ENCODE data around the gene RGS12.

Gene RGS12

GRCh38 chr4:3335385-3335784, 42.6 kb downstream of the RGS12 start:
- Histone ChIP-seq H2AFZ (ENCODE audit: low read depth, low read length) (no peak overlapping the region), H3K27me3 (ENCODE audit: insufficient read depth, low read length) (no peaks in the 10 kb centered on the region), H3K4me1 (ENCODE audit: insufficient read depth, low read length) (no peaks in the 10 kb centered on the region), H3K4me3 (ENCODE audit: low read length) (no peak overlapping the region), H3K9me3 (ENCODE audit: low read length) (peaks cover 2% of the 10 kb centered on the region), H3K36me3 (ENCODE audit: insufficient read depth, low read length) (no peaks in the 10 kb centered on the region)

DNA sequence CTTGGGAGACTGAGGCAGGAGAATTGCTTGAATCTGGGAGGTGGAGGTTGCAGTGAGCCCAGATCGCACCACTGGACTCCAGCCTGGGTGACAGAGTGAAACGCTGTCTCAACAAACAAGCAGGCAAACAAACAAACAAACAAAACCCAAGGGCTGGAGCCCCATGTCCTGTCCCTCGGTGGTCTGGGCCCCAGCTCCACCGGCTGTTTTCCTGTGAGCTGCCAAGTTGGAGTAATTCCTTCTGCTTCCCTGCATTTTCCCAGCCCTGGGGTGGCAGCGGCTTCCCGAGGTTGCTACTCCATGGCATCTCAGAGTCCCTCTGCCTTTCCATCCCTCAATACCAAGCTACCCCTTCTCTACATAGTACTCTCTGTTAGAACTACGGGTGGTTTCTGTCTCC, 43.2 kb downstream of the RGS12 start:
- no peak overlapping the region for H3K4me3 ChIP-seq (ENCODE audit: low read length)
- H3K27me3 ChIP-seq (ENCODE audit: insufficient read depth, low read length), result no peaks in the 10 kb centered on the region
- H3K4me1 ChIP-seq (ENCODE audit: insufficient read depth, low read length), result no peaks in the 10 kb centered on the region
- no peak overlapping the region for H2AFZ ChIP-seq (ENCODE audit: low read depth, low read length)
- no peaks in the 10 kb centered on the region for H3K36me3 ChIP-seq (ENCODE audit: insufficient read depth, low read length)
- peaks cover 2% of the 10 kb centered on the region for H3K9me3 ChIP-seq (ENCODE audit: low read length)

DNA sequence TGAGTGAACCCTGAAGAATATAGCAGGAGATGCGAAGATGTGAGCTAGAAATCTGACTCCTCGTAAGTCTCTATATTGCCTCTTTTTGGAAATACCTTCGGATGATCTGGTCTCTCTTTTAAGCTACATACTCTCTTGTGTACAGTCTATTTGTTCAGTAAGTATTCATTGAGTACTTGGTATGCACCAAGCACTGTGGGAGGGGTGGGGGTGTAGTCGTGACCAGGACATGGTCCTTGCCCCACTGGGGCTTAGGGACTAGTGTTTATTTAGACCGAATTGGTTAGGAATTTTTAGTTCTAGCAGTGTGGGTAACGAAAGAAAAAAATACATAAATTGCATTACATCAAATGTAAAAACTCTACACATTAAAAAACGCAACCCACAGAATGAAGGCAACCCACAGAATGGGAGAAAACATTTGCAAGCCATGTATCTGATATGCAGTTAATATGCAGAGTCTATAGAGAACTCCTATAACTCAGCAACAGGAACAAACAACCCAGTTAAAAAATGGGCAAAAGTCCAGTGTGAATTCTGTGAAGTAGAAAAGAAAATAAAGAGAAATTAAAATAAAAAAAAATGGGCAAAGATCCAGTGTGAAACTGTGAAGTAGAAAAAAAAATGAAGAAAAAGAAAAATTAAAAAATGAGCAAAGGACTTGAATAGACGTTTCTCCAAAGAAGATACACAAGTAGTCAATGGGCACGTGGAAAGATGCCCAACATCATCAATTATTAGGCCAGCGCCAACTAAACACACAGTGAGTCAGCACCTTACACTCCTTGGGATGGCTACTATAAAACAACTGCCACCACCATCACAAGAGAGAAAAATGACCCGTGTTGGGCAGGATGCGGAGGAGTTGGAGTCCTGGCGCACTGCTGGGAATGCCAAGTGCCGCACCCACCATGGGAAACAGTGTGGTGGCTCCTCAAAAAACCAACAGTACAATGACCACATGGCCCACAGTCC, 43.8 kb downstream of the RGS12 start:
- Histone ChIP-seq H2AFZ (ENCODE audit: low read depth, low read length) (no peak overlapping the region), H3K4me3 (ENCODE audit: low read length) (no peak overlapping the region), H3K27me3 (ENCODE audit: insufficient read depth, low read length) (no peaks in the 10 kb centered on the region), H3K9me3 (ENCODE audit: low read length) (peaks cover 2% of the 10 kb centered on the region), H3K36me3 (ENCODE audit: insufficient read depth, low read length) (no peaks in the 10 kb centered on the region), H3K4me1 (ENCODE audit: insufficient read depth, low read length) (no peaks in the 10 kb centered on the region)

- no peaks in the 10 kb centered on the region for H3K27me3 ChIP-seq (ENCODE audit: insufficient read depth, low read length)
- H3K36me3 ChIP-seq (ENCODE audit: insufficient read depth, low read length), result no peaks in the 10 kb centered on the region
- no peak overlapping the region for H2AFZ ChIP-seq (ENCODE audit: low read depth, low read length)
- H3K9me3 ChIP-seq (ENCODE audit: low read length), result no peaks in the 10 kb centered on the region
- H3K4me3 ChIP-seq (ENCODE audit: low read length), result no peak overlapping the region
- H3K4me1 ChIP-seq (ENCODE audit: insufficient read depth, low read length), result peaks cover 6% of the 10 kb centered on the region
These were observed 44.5 kb downstream of the RGS12 start for GRCh38 chr4:3337357-3337732.

GRCh38 chr4:3337811-3338210, 45.0 kb downstream of the RGS12 start:
- Histone ChIP-seq H2AFZ (ENCODE audit: low read depth, low read length) (no peak overlapping the region), H3K27me3 (ENCODE audit: insufficient read depth, low read length) (no peaks in the 10 kb centered on the region), H3K9me3 (ENCODE audit: low read length) (no peaks in the 10 kb centered on the region), H3K4me1 (ENCODE audit: insufficient read depth, low read length) (peaks cover 8% of the 10 kb centered on the region), H3K4me3 (ENCODE audit: low read length) (no peak overlapping the region), H3K36me3 (ENCODE audit: insufficient read depth, low read length) (no peaks in the 10 kb centered on the region)

DNA sequence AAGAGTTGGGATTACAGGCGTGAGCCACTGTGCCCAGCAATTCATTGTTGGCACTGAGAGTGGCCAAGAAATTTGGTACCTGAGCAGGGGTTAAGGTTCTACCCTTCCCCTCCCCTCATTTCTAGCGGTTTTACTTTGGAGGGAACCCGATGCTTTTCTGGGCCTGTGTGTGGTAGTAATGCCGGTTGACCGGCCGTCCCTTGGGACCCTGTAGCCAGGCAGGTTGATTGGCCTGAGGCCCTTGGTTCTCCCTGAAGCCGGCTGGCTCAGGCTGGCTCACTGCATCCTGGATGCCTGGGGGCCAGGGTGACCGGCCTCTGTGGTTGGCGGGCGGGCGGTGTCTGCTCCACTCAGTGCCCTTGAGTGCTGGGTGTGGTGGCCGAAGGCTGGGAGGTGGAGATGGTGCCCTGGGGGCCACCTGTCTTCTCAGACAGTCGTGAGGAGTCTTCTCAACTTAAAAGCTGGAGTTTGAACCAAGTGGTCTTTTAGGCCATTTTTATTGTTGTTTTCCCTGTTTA, 45.6 kb downstream of the RGS12 start:
- H3K4me1 ChIP-seq (ENCODE audit: insufficient read depth, low read length), result peaks cover 8% of the 10 kb centered on the region
- H3K9me3 ChIP-seq (ENCODE audit: low read length), result no peaks in the 10 kb centered on the region
- no peaks in the 10 kb centered on the region for H3K27me3 ChIP-seq (ENCODE audit: insufficient read depth, low read length)
- H3K36me3 ChIP-seq (ENCODE audit: insufficient read depth, low read length), result peaks cover 4% of the 10 kb centered on the region
- H3K4me3 ChIP-seq (ENCODE audit: low read length), result no peak overlapping the region
- H2AFZ ChIP-seq (ENCODE audit: low read depth, low read length), result no peak overlapping the region

GRCh38 chr4:3338976-3339531, 46.2 kb downstream of the RGS12 start:
- peaks cover 8% of the 10 kb centered on the region for H3K4me1 ChIP-seq (ENCODE audit: insufficient read depth, low read length)
- no peak overlapping the region for H3K4me3 ChIP-seq (ENCODE audit: low read length)
- H2AFZ ChIP-seq (ENCODE audit: low read depth, low read length), result no peak overlapping the region
- H3K9me3 ChIP-seq (ENCODE audit: low read length), result no peaks in the 10 kb centered on the region
- peaks cover 5% of the 10 kb centered on the region for H3K36me3 ChIP-seq (ENCODE audit: insufficient read depth, low read length)
- H3K27me3 ChIP-seq (ENCODE audit: insufficient read depth, low read length), result no peaks in the 10 kb centered on the region

GRCh38 chr4:3339577-3339976, 46.8 kb downstream of the RGS12 start:
- Histone ChIP-seq H3K4me1 (ENCODE audit: insufficient read depth, low read length) (peaks cover 8% of the 10 kb centered on the region), H2AFZ (ENCODE audit: low read depth, low read length) (no peak overlapping the region), H3K9me3 (ENCODE audit: low read length) (no peaks in the 10 kb centered on the region), H3K27me3 (ENCODE audit: insufficient read depth, low read length) (no peaks in the 10 kb centered on the region), H3K36me3 (ENCODE audit: insufficient read depth, low read length) (peaks cover 5% of the 10 kb centered on the region), H3K4me3 (ENCODE audit: low read length) (no peak overlapping the region)

GRCh38 chr4:3340038-3340699, 47.3 kb downstream of the RGS12 start:
- Histone ChIP-seq H3K27me3 (ENCODE audit: insufficient read depth, low read length) (no peaks in the 10 kb centered on the region), H2AFZ (ENCODE audit: low read depth, low read length) (no peak overlapping the region), H3K9me3 (ENCODE audit: low read length) (no peaks in the 10 kb centered on the region), H3K4me1 (ENCODE audit: insufficient read depth, low read length) (peaks cover 8% of the 10 kb centered on the region), H3K36me3 (ENCODE audit: insufficient read depth, low read length) (peaks cover 5% of the 10 kb centered on the region), H3K4me3 (ENCODE audit: low read length) (no peak overlapping the region)

DNA sequence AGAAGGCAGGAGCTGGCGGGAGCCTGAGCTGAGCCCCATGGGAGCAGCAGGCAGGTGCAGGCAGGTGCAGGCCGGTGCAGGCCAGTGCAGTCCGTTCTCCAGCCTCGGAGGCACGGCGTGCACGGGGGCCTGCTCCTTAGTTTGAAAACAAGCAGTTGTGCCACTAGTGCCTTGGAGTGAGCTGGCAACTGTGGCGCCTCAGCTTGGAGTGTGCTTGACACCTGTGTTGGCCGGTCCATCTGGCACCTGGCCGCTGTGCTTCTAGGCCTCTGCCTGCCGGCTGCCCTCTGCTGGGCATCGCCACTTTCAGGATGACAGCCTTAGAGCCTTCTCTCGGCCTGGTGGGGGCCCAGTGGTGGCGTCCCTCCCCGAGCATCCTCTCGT, 47.9 kb downstream of the RGS12 start:
- peaks cover 8% of the 10 kb centered on the region for H3K4me1 ChIP-seq (ENCODE audit: insufficient read depth, low read length)
- H3K27me3 ChIP-seq (ENCODE audit: insufficient read depth, low read length), result no peaks in the 10 kb centered on the region
- no peaks in the 10 kb centered on the region for H3K9me3 ChIP-seq (ENCODE audit: low read length)
- H2AFZ ChIP-seq (ENCODE audit: low read depth, low read length), result no peak overlapping the region
- peaks cover 5% of the 10 kb centered on the region for H3K36me3 ChIP-seq (ENCODE audit: insufficient read depth, low read length)
- no peak overlapping the region for H3K4me3 ChIP-seq (ENCODE audit: low read length)

- H3K4me3 ChIP-seq (ENCODE audit: low read length), result no peak overlapping the region
- H3K9me3 ChIP-seq (ENCODE audit: low read length), result no peaks in the 10 kb centered on the region
- H3K36me3 ChIP-seq (ENCODE audit: insufficient read depth, low read length), result peaks cover 5% of the 10 kb centered on the region
- H3K27me3 ChIP-seq (ENCODE audit: insufficient read depth, low read length), result no peaks in the 10 kb centered on the region
- peaks cover 8% of the 10 kb centered on the region for H3K4me1 ChIP-seq (ENCODE audit: insufficient read depth, low read length)
- H2AFZ ChIP-seq (ENCODE audit: low read depth, low read length), result no peak overlapping the region
These were observed 48.9 kb downstream of the RGS12 start for GRCh38 chr4:3341760-3342159.

DNA sequence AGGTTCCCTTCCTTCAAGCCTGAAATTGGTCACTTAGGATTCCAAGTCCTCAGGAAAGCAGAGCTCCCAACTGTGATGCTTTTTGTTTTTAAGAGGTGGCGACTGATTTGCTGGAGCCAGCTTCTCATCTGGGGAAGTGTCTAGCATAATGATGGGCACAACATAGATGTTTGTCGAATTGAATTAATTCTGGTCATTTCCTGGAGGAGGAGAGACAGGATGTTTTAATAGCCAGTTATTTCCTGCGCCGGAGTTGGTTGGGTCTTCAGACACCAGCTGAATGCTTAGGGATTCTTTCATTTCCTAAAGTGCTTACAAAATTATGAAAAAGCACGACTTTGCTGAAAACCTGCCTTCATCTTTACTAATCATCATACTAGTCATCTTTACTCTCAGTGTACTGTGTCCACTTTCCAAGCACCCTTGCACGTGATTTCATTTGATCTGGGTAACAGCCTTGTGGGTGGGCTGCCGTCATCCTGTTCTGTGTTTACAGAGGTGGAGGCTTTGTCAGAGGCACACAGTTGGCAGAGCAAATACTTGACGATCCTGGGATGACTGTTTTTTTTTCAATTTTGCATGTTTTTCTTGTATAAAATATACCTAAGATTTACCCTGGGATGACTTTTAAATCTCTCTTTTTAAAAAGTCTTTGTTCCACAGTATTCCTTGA, 49.5 kb downstream of the RGS12 start:
- Histone ChIP-seq H3K9me3 (ENCODE audit: low read length) (no peaks in the 10 kb centered on the region), H3K27me3 (ENCODE audit: insufficient read depth, low read length) (no peaks in the 10 kb centered on the region), H3K4me1 (ENCODE audit: insufficient read depth, low read length) (peaks cover 8% of the 10 kb centered on the region), H2AFZ (ENCODE audit: low read depth, low read length) (no peak overlapping the region), H3K4me3 (ENCODE audit: low read length) (no peak overlapping the region), H3K36me3 (ENCODE audit: insufficient read depth, low read length) (peaks cover 5% of the 10 kb centered on the region)

All from neuron (in vitro differentiated cells).